Trophoblast cell (in vitro differentiated cells and primary cell): ENCODE data around the gene CHRDL1.

Experiments used
- DNase-seq, 2 donors: peaks; one replicate each; pipeline ENCODE4 v3.0.0-alpha.2; 2016
- H2AFZ ChIP-seq: 2 replicates; pipeline ENCODE4 v1.6.1; 2013; ENCODE audit warnings: low read length, moderate library complexity, mild to moderate bottlenecking; ENCODE audit not compliant: insufficient read depth, poor library complexity
- H2AK5ac ChIP-seq: 2 replicates; pipeline ENCODE4 v1.6.1; 2013; ENCODE audit warnings: mild to moderate bottlenecking, low read length
- H2BK120ac ChIP-seq: 2 replicates; pipeline ENCODE4 v1.6.1; 2013; ENCODE audit warnings: low read length, mild to moderate bottlenecking, moderate library complexity; ENCODE audit not compliant: insufficient read depth, poor library complexity
- H2BK12ac ChIP-seq: 2 replicates; pipeline ENCODE4 v1.6.1; 2013; ENCODE audit warnings: mild to moderate bottlenecking, low read length, moderate library complexity
- H2BK5ac ChIP-seq: 2 replicates; pipeline ENCODE4 v1.6.1; 2013; ENCODE audit warnings: low read length, low read depth, moderate library complexity, mild to moderate bottlenecking; ENCODE audit not compliant: poor library complexity
- H3K14ac ChIP-seq: 2 replicates; pipeline ENCODE4 v1.6.1; 2013; ENCODE audit warnings: mild to moderate bottlenecking, low read length
- H3K18ac ChIP-seq: 2 replicates; pipeline ENCODE4 v1.6.1; 2013; ENCODE audit warnings: mild to moderate bottlenecking, low read length
- H3K23ac ChIP-seq: 2 replicates; pipeline ENCODE4 v1.6.1; 2013; ENCODE audit warnings: low read length
- H3K27ac ChIP-seq: 2 replicates; pipeline ENCODE4 v1.5.1; 2013; ENCODE audit warnings: low read depth, mild to moderate bottlenecking, inconsistent platforms, low read length, moderate library complexity
- H3K27me3 ChIP-seq: 2 replicates; pipeline ENCODE4 v1.6.1; 2013; ENCODE audit warnings: inconsistent platforms, mild to moderate bottlenecking, low read length, moderate library complexity; ENCODE audit not compliant: insufficient read depth
- H3K36me3 ChIP-seq, 2 experiments: 1 replicate in 1 of 2; 2 replicates in 1 of 2; pipeline ENCODE4 v1.6.1; 2013; ENCODE audit warnings: low read length in 2 of 2, mild to moderate bottlenecking in 2 of 2, moderate library complexity in 1 of 2; ENCODE audit not compliant: insufficient read depth in 2 of 2, control insufficient read depth in 1 of 2
- H3K4ac ChIP-seq: 2 replicates; pipeline ENCODE4 v1.6.1; 2013; ENCODE audit warnings: low read depth, mild to moderate bottlenecking, low read length, moderate library complexity
- H3K4me1 ChIP-seq, 2 experiments: 1 replicate in 1 of 2; 2 replicates in 1 of 2; pipeline ENCODE4 v1.6.1; 2013; ENCODE audit warnings: low read length in 2 of 2, mild to moderate bottlenecking in 2 of 2, moderate library complexity in 1 of 2; ENCODE audit not compliant: insufficient read depth in 2 of 2, control insufficient read depth in 1 of 2
- H3K4me2 ChIP-seq: 2 replicates; pipeline ENCODE4 v1.6.1; 2013; ENCODE audit warnings: inconsistent platforms, mild to moderate bottlenecking, low read length, moderate library complexity
- H3K4me3 ChIP-seq: 2 replicates; pipeline ENCODE4 v1.5.1; 2013; ENCODE audit warnings: mild to moderate bottlenecking, low read depth, low read length, inconsistent platforms
- H3K79me1 ChIP-seq: one replicate; pipeline ENCODE4 v1.6.1; 2013; ENCODE audit warnings: low read length
- H3K79me2 ChIP-seq: 2 replicates; pipeline ENCODE4 v1.6.1; 2013; ENCODE audit warnings: low read length, mild to moderate bottlenecking; ENCODE audit not compliant: control insufficient read depth, insufficient read depth, poor library complexity
- H3K9ac ChIP-seq: 2 replicates; pipeline ENCODE4 v1.6.1; 2013; ENCODE audit warnings: mild to moderate bottlenecking, low read length
- H3K9me3 ChIP-seq: 2 replicates; pipeline ENCODE4 v1.6.1; 2013; ENCODE audit warnings: low read depth, mild to moderate bottlenecking, control low read depth, inconsistent platforms, low read length; ENCODE audit not compliant: insufficient read depth
- H4K12ac ChIP-seq: 2 replicates; pipeline ENCODE4 v1.6.1; 2013; ENCODE audit warnings: low read depth, mild to moderate bottlenecking, low read length, moderate library complexity
- H4K8ac ChIP-seq: 2 replicates; pipeline ENCODE4 v1.6.1; 2013; ENCODE audit warnings: low read depth, mild to moderate bottlenecking, low read length, moderate library complexity
- H4K91ac ChIP-seq: one replicate; pipeline ENCODE4 v1.6.1; 2013; ENCODE audit warnings: low read depth, mild to moderate bottlenecking, low read length, moderate library complexity
- WGBS: extraction: QIAGEN DNeasy Blood & Tissue Kit; methylation state at CpG from one replicate; pipeline ENCODE4 v1.1.7; 2013; ENCODE audit warnings: missing lambda C conversion rate; ENCODE audit not compliant: insufficient read length, insufficient coverage; ENCODE audit errors: extremely low coverage; 5-methylcytosine and 5-hydroxymethylcytosine counted together

The CHRDL1 gene

GRCh38 chrX:110734271-110734670, 61.3 kb downstream of the CHRDL1 start:
- Histone ChIP-seq H3K27ac (no peak overlapping the region), H2BK120ac (no peak overlapping the region), H3K79me1 (peaks cover 2% of the 10 kb centered on the region), H3K9me3 (no peaks in the 10 kb centered on the region), H2AFZ (no peak overlapping the region), H3K4me1 (peaks cover 5 to 11% of the 10 kb centered on the region in 2 experiments), H2BK5ac (no peak overlapping the region), H4K12ac (no peak overlapping the region), H3K36me3 (no peaks in the 10 kb centered on the region), H4K91ac (no peak overlapping the region), H3K27me3 (no peaks in the 10 kb centered on the region), H4K8ac (no peak overlapping the region), H3K79me2 (no peaks in the 10 kb centered on the region), H3K23ac (no peak overlapping the region), H3K4ac (no peak overlapping the region), H3K4me2 (no peak overlapping the region), H3K9ac (no peak overlapping the region), H3K14ac (no peak overlapping the region), H3K18ac (no peak overlapping the region), H2BK12ac (no peak overlapping the region), H2AK5ac (no peak overlapping the region), H3K4me3 (no peak overlapping the region)
- WGBS, result no CpG with 5 or more reads among the region's 1 CpG
- DNase-seq, result no peak

GRCh38 chrX:110733166-110733565, 62.5 kb downstream of the CHRDL1 start:
- H3K27ac ChIP-seq, result no peak overlapping the region
- H4K91ac ChIP-seq, result no peak overlapping the region
- no peak overlapping the region for H2AK5ac ChIP-seq
- no peaks in the 10 kb centered on the region for H3K79me2 ChIP-seq
- H3K4ac ChIP-seq, result no peak overlapping the region
- no peak overlapping the region for H3K18ac ChIP-seq
- H3K9me3 ChIP-seq, result no peaks in the 10 kb centered on the region
- DNase-seq, result no peak
- H2BK5ac ChIP-seq, result no peak overlapping the region
- no peak overlapping the region for H3K23ac ChIP-seq
- no peak overlapping the region for H3K4me2 ChIP-seq
- no peak overlapping the region for H3K4me3 ChIP-seq
- peaks cover 5 to 11% of the 10 kb centered on the region in 2 experiments for H3K4me1 ChIP-seq
- H3K27me3 ChIP-seq, result no peaks in the 10 kb centered on the region
- H3K36me3 ChIP-seq, result no peaks in the 10 kb centered on the region
- H4K8ac ChIP-seq, result no peak overlapping the region
- WGBS, result no CpG with 5 or more reads among the region's 2 CpGs
- H3K79me1 ChIP-seq, result peaks cover 2% of the 10 kb centered on the region
- H3K9ac ChIP-seq, result no peak overlapping the region
- no peak overlapping the region for H4K12ac ChIP-seq
- H2BK12ac ChIP-seq, result no peak overlapping the region
- H2BK120ac ChIP-seq, result no peak overlapping the region
- no peak overlapping the region for H2AFZ ChIP-seq
- H3K14ac ChIP-seq, result no peak overlapping the region

DNA sequence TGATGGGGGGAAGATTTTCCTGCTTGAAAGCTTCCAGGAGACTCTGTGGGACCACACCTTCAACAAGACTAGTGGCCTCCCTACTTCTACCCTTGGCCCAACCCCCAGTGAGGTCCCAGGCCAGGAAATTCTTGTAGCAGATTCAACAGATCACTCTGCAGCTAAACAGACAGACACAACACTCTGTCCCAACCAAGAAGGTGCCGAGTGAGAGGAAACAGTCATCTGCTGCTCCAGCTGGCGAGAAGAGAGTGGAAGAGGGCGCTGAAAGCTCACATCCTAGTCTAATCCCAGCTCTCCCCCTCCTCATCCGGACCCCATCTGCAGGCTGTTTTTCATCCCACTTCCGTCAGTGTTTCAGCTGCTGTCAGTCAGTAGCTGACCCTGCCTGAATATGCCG, 63.4 kb downstream of the CHRDL1 start:
- H3K23ac ChIP-seq, result no peak overlapping the region
- no peak overlapping the region for H3K27ac ChIP-seq
- H4K8ac ChIP-seq, result no peak overlapping the region
- H2BK5ac ChIP-seq, result no peak overlapping the region
- no CpG with 5 or more reads among the region's 6 CpGs for WGBS
- H2AK5ac ChIP-seq, result no peak overlapping the region
- DNase-seq, result no peak
- peaks cover 5 to 11% of the 10 kb centered on the region in 2 experiments for H3K4me1 ChIP-seq
- no peaks in the 10 kb centered on the region for H3K9me3 ChIP-seq
- H4K91ac ChIP-seq, result no peak overlapping the region
- H3K14ac ChIP-seq, result no peak overlapping the region
- H3K27me3 ChIP-seq, result no peaks in the 10 kb centered on the region
- H3K4me3 ChIP-seq, result no peak overlapping the region
- H3K18ac ChIP-seq, result no peak overlapping the region
- H3K79me2 ChIP-seq, result no peaks in the 10 kb centered on the region
- peaks cover 2% of the 10 kb centered on the region for H3K79me1 ChIP-seq
- no peak overlapping the region for H4K12ac ChIP-seq
- no peak overlapping the region for H3K4ac ChIP-seq
- no peaks in the 10 kb centered on the region for H3K36me3 ChIP-seq
- no peak overlapping the region for H2AFZ ChIP-seq
- no peak overlapping the region for H3K4me2 ChIP-seq
- no peak overlapping the region for H2BK120ac ChIP-seq
- no peak overlapping the region for H2BK12ac ChIP-seq
- H3K9ac ChIP-seq, result no peak overlapping the region

- Histone ChIP-seq H4K91ac (no peak overlapping the region), H3K4me3 (no peak overlapping the region), H3K18ac (no peak overlapping the region), H3K14ac (no peak overlapping the region), H3K36me3 (no peaks in the 10 kb centered on the region), H2BK12ac (no peak overlapping the region), H3K23ac (no peak overlapping the region), H3K79me1 (no peaks in the 10 kb centered on the region), H3K9ac (no peak overlapping the region), H3K27ac (no peak overlapping the region), H3K27me3 (no peaks in the 10 kb centered on the region), H3K4me2 (no peak overlapping the region), H2BK120ac (no peak overlapping the region), H2BK5ac (no peak overlapping the region), H3K4me1 (peaks cover 0 to 7% of the 10 kb centered on the region in 2 experiments), H3K9me3 (no peaks in the 10 kb centered on the region), H3K79me2 (no peaks in the 10 kb centered on the region), H2AK5ac (no peak overlapping the region), H2AFZ (no peak overlapping the region), H4K8ac (no peak overlapping the region), H3K4ac (no peak overlapping the region), H4K12ac (no peak overlapping the region)
- no peak for DNase-seq
- WGBS, result no CpG with 5 or more reads among the region's 2 CpGs
Observed at GRCh38 chrX:110723844-110724243, 71.8 kb downstream of the CHRDL1 start.
